ENCODE measurements around the gene MRPL39.

MRPL39 gene

GRCh38 chr21:25566645-25567044 is 40.6 kb downstream of the MRPL39 start:
- DNase-seq = no peak

- no peak for DNase-seq
Observed at GRCh38 chr21:25565272-25566211, 41.7 kb downstream of the MRPL39 start.

- no peak for DNase-seq
Observed at GRCh38 chr21:25564349-25564948, 42.8 kb downstream of the MRPL39 start.

- no peak for DNase-seq
Observed at GRCh38 chr21:25563361-25564116, 43.7 kb downstream of the MRPL39 start.

- DNase-seq = no peak
Observed at GRCh38 chr21:25562660-25563059, 44.6 kb downstream of the MRPL39 start.

- no peak for DNase-seq
Observed at GRCh38 chr21:25561668-25562641, 45.3 kb downstream of the MRPL39 start.

GRCh38 chr21:25560891-25561290 is 46.4 kb downstream of the MRPL39 start:
- no peak for DNase-seq

GRCh38 chr21:25560271-25560685 is 47.0 kb downstream of the MRPL39 start:
- DNase-seq = no peak

- DNase-seq = no peak
Observed at GRCh38 chr21:25559746-25560145, 47.5 kb downstream of the MRPL39 start.

GRCh38 chr21:25558123-25558522 is 49.2 kb downstream of the MRPL39 start:
- no peak for DNase-seq

GRCh38 chr21:25557180-25557579 is 50.1 kb downstream of the MRPL39 start:
- no peak for DNase-seq

GRCh38 chr21:25556091-25556490 is 51.2 kb downstream of the MRPL39 start:
- DNase-seq = no peak

GRCh38 chr21:25555492-25555891 is 51.8 kb downstream of the MRPL39 start:
- DNase-seq = no peak

GRCh38 chr21:25552856-25553255 is 54.4 kb downstream of the MRPL39 start:
- no peak for DNase-seq

GRCh38 chr21:25551569-25551968 is 55.7 kb downstream of the MRPL39 start:
- DNase-seq = no peak

GRCh38 chr21:25550352-25551120 is 56.7 kb downstream of the MRPL39 start:
- no peak for DNase-seq

- DNase-seq = no peak
Observed at GRCh38 chr21:25541042-25541441, 66.2 kb downstream of the MRPL39 start.

GRCh38 chr21:25539606-25540005 is 67.7 kb downstream of the MRPL39 start:
- DNase-seq = no peak

- no peak for DNase-seq
Observed at GRCh38 chr21:25537174-25537573, 70.1 kb downstream of the MRPL39 start.

- no peak for DNase-seq
Observed at GRCh38 chr21:25536752-25537151, 70.5 kb downstream of the MRPL39 start.

- no peak for DNase-seq
Observed at GRCh38 chr21:25535849-25536248, 71.4 kb downstream of the MRPL39 start.

All from cortex of kidney (tissue), 1 donor.